WTC11 (cell line): ENCODE data around the gene UTS2B. TPM values are rescaled to one million over a fixed set of nuclear protein-coding genes. Genes with fewer than 3 reads are reported as not detected.

Source experiments
- ATAC-seq: fragments of 200-7000 bp; cut with Tn5 transposase; 2 replicates; pipeline ENCODE4 v1.10.0; 2021; ENCODE audit warnings: mild to moderate bottlenecking, moderate library complexity
- CTCF ChIA-PET: fragments of 300-600 bp; sonication (Branson Sonifier 250); formaldehyde crosslinking; loops from one replicate; lab custom pipeline; 2021; ENCODE audit warnings: antibody characterized with exemption; lab: Charles Lee
- POLR2A ChIA-PET: fragments of 350-600 bp; sonication (Branson Sonifier 250); formaldehyde crosslinking; loops from one replicate; lab custom pipeline; 2021; ENCODE audit warnings: antibody characterized with exemption; lab: Charles Lee
- DNase-seq: peaks from one replicate; pipeline ENCODE4 v3.0.0; 2021; ENCODE audit warnings: low spot score
- H3K27ac Mint-ChIP-seq: 2 replicates; pipeline ENCODE4 v1.8.0; 2021; ENCODE audit warnings: mixed read lengths
- H3K27me3 Mint-ChIP-seq: 2 replicates; pipeline ENCODE4 v1.8.0; 2021; ENCODE audit warnings: low read depth, mild to moderate bottlenecking, moderate library complexity, mixed read lengths
- H3K36me3 Mint-ChIP-seq: 2 replicates; pipeline ENCODE4 v1.8.0; 2021; ENCODE audit warnings: mixed read lengths
- H3K4me1 Mint-ChIP-seq: 2 replicates; pipeline ENCODE4 v1.8.0; 2022; ENCODE audit warnings: mixed read lengths
- H3K4me3 Mint-ChIP-seq: 2 replicates; pipeline ENCODE4 v1.8.0; 2021; ENCODE audit warnings: mild to moderate bottlenecking, moderate library complexity, mixed read lengths
- H3K9me3 Mint-ChIP-seq: 2 replicates; pipeline ENCODE4 v1.8.0; 2021; ENCODE audit warnings: mixed read lengths
- CREM ChIP-seq: sonication (generic); formaldehyde crosslinking; IDR thresholded peaks from 2 replicates; pipeline ENCODE4 v1.8.1; 2022; ENCODE audit warnings: mild to moderate bottlenecking, missing genetic modification reagents, moderate library complexity
- E2F5 ChIP-seq: sonication (generic); formaldehyde crosslinking; IDR thresholded peaks from 2 replicates; pipeline ENCODE4 v1.8.1; 2022; ENCODE audit warnings: mild to moderate bottlenecking, moderate library complexity, missing genetic modification reagents
- FOXK1 ChIP-seq: sonication (generic); formaldehyde crosslinking; IDR thresholded peaks from 2 replicates; pipeline ENCODE4 v1.8.0; 2022; ENCODE audit warnings: mild to moderate bottlenecking, moderate library complexity, missing genetic modification reagents
- FOXP4 ChIP-seq: sonication (generic); formaldehyde crosslinking; IDR thresholded peaks from 2 replicates; pipeline ENCODE4 v1.8.0; 2022; ENCODE audit warnings: mild to moderate bottlenecking, missing genetic modification reagents
- GABPB1 ChIP-seq: sonication (generic); formaldehyde crosslinking; IDR thresholded peaks from 2 replicates; pipeline ENCODE4 v1.8.1; 2023; ENCODE audit warnings: mild to moderate bottlenecking, missing genetic modification reagents
- HMGXB4 ChIP-seq: sonication (generic); formaldehyde crosslinking; IDR thresholded peaks from 2 replicates; pipeline ENCODE4 v1.8.1; 2023; ENCODE audit warnings: mild to moderate bottlenecking, moderate library complexity, missing genetic modification reagents
- JAZF1 ChIP-seq: fragments of 250-450 bp; sonication (Bioruptor Pico); IDR thresholded peaks from 2 replicates; pipeline ENCODE4 v1.9.0; 2021; ENCODE audit warnings: moderate library complexity, mild to moderate bottlenecking, inconsistent platforms
- NFATC4 ChIP-seq: fragments of 250-450 bp; sonication (Bioruptor Pico); IDR thresholded peaks from 2 replicates; pipeline ENCODE4 v1.9.0; 2021; ENCODE audit warnings: mild to moderate bottlenecking
- NFE2L1 ChIP-seq: sonication (generic); formaldehyde crosslinking; IDR thresholded peaks from 2 replicates; pipeline ENCODE4 v1.8.1; 2023; ENCODE audit warnings: missing genetic modification reagents
- PRDM15 ChIP-seq: sonication (generic); formaldehyde crosslinking; IDR thresholded peaks from 2 replicates; pipeline ENCODE4 v1.8.0; 2022; ENCODE audit warnings: missing genetic modification reagents
- PREB ChIP-seq: sonication (generic); formaldehyde crosslinking; IDR thresholded peaks from 2 replicates; pipeline ENCODE4 v1.8.1; 2022; ENCODE audit warnings: mild to moderate bottlenecking, missing genetic modification reagents, moderate library complexity, borderline replicate concordance
- TEAD1 ChIP-seq: sonication (generic); formaldehyde crosslinking; IDR thresholded peaks from 2 replicates; pipeline ENCODE4 v1.8.0; 2022; ENCODE audit warnings: mild to moderate bottlenecking, missing genetic modification reagents
- ZBTB43 ChIP-seq: sonication (generic); formaldehyde crosslinking; IDR thresholded peaks from 2 replicates; pipeline ENCODE4 v1.8.1; 2023; ENCODE audit warnings: mild to moderate bottlenecking, missing genetic modification reagents
- ZNF219 ChIP-seq: sonication (generic); formaldehyde crosslinking; IDR thresholded peaks from 2 replicates; pipeline ENCODE4 v1.8.0; 2023; ENCODE audit warnings: missing genetic modification reagents, mild to moderate bottlenecking, borderline replicate concordance
- ZNF281 ChIP-seq: sonication (generic); formaldehyde crosslinking; IDR thresholded peaks from 2 replicates; pipeline ENCODE4 v1.8.0; 2023; ENCODE audit warnings: mild to moderate bottlenecking, missing genetic modification reagents
- ZNF532 ChIP-seq: fragments of 250-450 bp; sonication (Bioruptor Pico); IDR thresholded peaks from 2 replicates; pipeline ENCODE4 v1.9.0; 2021; ENCODE audit warnings: mild to moderate bottlenecking, borderline replicate concordance
- total RNA-seq: library from RNA; stranded (reverse); gene quantifications from 3 replicates; pipeline ENCODE4 v1.2.3, GENCODE V29; 2021

The UTS2B gene
- total RNA-seq, 1 experiment from 2014 or later, result not detected

GRCh38 chr3:191328962-191329653 is 1.2 kb downstream of the UTS2B start, which contains the start of gene CCDC50:
CCDC50 (plus strand) TSS chr3:191329394; CDS start chr3:191329675, 281 bp downstream.
- CTCF ChIA-PET, result interaction anchor here (0.7 to 1.3 kb wide), 2 partner anchors 10 to 21 kb away, joined by 3 to 4 read pairs; no protein-coding TSS in a partner anchor
- DNase-seq (peak; percentile 82), ATAC-seq (peak; percentile 76)
- H3K4me1 Mint-ChIP-seq, result peaks cover 39% of the 10 kb centered on the region
- POLR2A ChIA-PET, result interaction anchor here (0.6 kb wide), 1 partner anchor 195 kb away, joined by 3 read pairs; no protein-coding TSS in a partner anchor
- H3K27me3 Mint-ChIP-seq, result peaks cover 33% of the 10 kb centered on the region
- H3K36me3 Mint-ChIP-seq, result no peaks in the 10 kb centered on the region
- peak within 1 kb of the TSS; percentile 83 for H3K27ac Mint-ChIP-seq
- peak within 1 kb of the TSS; percentile 86 for H3K4me3 Mint-ChIP-seq
- H3K9me3 Mint-ChIP-seq, result no peaks in the 10 kb centered on the region
- TF ChIP-seq HMGXB4 (peak; percentile 93), GABPB1 (peak; percentile 80; the same call in 1 of the 2 replicates), JAZF1 (no peak), ZNF532 (CRISPR knock-in tag) (no peak), PREB (CRISPR knock-in tag) (0 out of 2 replicates have a peak, but pooled peaks have one; percentile 30), FOXK1 (0 out of 2 replicates have a peak, but pooled peaks have one; percentile 41), E2F5 (CRISPR knock-in tag) (0 out of 2 replicates have a peak, but pooled peaks have one; percentile 55), ZBTB43 (peak; percentile 59; the same call in 1 of the 2 replicates), NFATC4 (0 out of 2 replicates have a peak, but pooled peaks have one; percentile 8), TEAD1 (CRISPR knock-in tag) (0 out of 2 replicates have a peak, but pooled peaks have one; percentile 17), PRDM15 (peak; percentile 84), FOXP4 (CRISPR knock-in tag) (peak; percentile 15; the same call in 1 of the 2 replicates), CREM (0 out of 2 replicates have a peak, but pooled peaks have one; percentile 38), ZNF219 (CRISPR knock-in tag) (no peak), NFE2L1 (CRISPR knock-in tag) (no peak), ZNF281 (CRISPR knock-in tag) (peak; percentile 51; the same call in 1 of the 2 replicates)
